DND-41 (cell line): Measurements from ENCODE around the gene GNG12.

Source experiments
- EZH2 ChIP-seq: IDR thresholded peaks from 3 replicates; pipeline ENCODE4 v1.6.1; 2012; ENCODE audit warnings: borderline replicate concordance, low read depth, mild to moderate bottlenecking, moderate library complexity, low read length, inconsistent platforms; ENCODE audit not compliant: severe bottlenecking
- TF ChIP-seq, protein P1 (sequence below): IDR thresholded peaks from 2 replicates; pipeline ENCODE4 v1.5.1; 2012; ENCODE audit warnings: borderline replicate concordance, low read length, moderate library complexity, mild to moderate bottlenecking; ENCODE audit not compliant: poor library complexity, severe bottlenecking; ENCODE audit errors: extremely low read depth

DNA sequence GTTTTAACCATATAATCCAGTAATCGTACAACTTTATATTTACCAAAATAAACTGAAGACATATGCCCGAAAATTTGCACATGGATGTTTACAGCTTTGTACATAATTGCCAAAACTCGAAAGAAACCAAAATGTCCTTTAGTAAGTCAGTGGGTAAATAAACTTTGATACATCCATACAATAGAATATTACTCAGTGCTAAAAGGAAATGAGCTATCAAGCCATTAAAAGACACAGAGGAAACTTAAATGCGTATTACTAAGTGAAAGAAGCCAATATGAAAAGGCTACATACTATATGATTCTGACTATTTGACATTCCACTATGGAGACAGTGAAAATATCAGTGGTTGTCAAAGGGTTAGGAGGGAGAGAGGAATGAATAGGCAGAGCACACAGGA lies 23.4 kb downstream of the GNG12 start:
- TF ChIP-seq, protein P1, sequence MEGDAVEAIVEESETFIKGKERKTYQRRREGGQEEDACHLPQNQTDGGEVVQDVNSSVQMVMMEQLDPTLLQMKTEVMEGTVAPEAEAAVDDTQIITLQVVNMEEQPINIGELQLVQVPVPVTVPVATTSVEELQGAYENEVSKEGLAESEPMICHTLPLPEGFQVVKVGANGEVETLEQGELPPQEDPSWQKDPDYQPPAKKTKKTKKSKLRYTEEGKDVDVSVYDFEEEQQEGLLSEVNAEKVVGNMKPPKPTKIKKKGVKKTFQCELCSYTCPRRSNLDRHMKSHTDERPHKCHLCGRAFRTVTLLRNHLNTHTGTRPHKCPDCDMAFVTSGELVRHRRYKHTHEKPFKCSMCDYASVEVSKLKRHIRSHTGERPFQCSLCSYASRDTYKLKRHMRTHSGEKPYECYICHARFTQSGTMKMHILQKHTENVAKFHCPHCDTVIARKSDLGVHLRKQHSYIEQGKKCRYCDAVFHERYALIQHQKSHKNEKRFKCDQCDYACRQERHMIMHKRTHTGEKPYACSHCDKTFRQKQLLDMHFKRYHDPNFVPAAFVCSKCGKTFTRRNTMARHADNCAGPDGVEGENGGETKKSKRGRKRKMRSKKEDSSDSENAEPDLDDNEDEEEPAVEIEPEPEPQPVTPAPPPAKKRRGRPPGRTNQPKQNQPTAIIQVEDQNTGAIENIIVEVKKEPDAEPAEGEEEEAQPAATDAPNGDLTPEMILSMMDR, result no peak
- TF ChIP-seq EZH2, result no peak
